Measurements from ENCODE around the gene CFAP61.

CFAP61 gene

DNA sequence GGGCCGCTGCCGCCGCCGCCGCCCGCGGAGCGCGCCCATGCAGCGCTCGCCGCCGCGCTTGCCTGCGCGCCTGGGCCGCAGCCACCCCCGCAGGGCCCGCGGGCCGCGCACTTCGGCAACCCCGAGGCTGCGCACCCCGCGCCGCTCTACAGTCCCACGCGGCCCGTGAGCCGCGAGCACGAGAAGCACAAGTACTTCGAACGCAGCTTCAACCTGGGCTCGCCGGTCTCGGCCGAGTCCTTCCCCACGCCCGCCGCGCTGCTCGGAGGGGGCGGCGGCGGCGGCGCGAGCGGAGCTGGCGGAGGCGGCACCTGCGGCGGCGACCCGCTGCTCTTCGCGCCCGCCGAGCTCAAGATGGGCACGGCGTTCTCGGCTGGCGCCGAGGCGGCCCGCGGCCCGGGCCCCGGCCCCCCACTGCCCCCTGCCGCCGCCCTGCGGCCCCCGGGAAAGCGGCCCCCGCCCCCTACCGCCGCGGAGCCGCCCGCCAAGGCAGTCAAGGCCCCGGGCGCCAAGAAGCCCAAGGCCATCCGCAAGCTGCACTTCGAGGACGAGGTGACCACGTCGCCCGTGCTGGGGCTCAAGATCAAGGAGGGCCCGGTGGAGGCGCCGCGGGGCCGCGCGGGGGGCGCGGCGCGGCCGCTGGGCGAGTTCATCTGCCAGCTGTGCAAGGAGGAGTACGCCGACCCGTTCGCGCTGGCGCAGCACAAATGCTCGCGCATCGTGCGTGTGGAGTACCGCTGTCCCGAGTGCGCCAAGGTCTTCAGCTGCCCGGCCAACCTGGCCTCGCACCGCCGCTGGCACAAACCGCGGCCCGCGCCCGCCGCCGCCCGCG lies 316.3 kb downstream of the CFAP61 start:
- no peak for DNase-seq

DNA sequence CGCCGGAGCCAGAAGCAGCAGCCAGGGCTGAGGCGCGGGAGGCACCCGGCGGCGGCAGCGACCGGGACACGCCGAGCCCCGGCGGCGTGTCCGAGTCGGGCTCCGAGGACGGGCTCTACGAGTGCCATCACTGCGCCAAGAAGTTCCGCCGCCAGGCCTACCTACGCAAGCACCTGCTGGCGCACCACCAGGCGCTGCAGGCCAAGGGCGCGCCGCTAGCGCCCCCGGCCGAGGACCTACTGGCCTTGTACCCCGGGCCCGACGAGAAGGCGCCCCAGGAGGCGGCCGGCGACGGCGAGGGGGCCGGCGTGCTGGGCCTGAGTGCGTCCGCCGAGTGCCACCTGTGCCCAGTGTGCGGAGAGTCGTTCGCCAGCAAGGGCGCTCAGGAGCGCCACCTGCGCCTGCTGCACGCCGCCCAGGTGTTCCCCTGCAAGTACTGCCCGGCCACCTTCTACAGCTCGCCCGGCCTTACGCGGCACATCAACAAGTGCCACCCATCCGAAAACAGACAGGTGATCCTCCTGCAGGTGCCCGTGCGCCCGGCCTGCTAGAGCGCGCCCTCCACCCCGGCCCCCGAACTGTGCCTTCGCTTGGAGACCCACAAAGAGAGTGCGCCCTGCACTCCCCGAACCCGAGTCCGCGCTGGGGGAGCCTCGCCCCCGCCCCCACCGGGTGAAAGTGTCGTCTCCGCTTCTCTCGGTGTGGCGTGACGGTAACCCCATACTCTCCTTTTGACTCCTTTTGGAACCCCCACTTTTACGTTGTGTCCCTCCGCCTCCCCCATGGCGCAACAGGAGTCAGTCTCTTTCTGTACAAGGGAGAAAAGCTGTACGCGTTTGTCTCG lies 317.1 kb downstream of the CFAP61 start:
- DNase-seq = no peak

DNA sequence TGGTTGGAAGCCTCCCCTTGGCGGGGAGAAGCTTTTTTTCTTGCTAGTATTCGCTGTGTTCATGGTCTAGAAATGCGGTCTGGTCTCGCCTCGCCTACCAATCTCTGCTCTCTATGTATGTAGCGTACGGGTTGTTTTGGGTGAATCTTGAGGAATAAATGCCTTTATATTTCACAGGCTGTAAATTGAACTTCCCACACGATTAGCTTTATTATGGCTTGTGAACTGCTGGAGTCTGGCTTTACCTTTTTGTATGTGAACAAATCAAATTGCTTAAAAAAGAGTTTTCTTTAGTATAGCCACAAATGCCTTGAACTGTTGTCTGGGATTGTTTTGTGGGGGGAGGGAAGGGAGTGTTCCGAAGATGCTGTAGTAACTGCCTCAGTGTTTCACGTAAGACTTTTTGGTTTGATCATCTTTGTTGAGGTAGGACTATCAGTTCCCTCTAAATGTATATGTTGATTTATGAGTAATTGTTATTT lies 317.8 kb downstream of the CFAP61 start:
- DNase-seq = no peak

DNA sequence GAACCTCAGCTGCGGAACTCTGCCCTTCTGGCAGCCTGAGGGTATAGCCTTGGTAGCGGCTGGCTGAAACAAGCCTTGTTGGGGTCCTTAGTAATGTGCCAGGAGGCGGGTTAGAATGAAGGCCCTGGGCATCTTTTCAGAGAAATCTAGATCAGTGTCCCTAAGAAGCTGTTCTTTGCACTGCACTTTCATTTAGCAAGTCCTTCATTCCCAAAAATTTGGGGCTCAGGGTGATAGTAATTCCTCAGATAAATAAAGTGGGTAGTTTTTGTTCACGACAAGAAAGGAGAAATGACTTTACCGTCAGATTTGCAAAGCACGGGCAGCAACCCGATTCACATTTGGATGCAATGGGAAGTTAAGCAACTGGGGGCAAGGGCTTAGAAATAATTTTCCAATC lies 318.8 kb downstream of the CFAP61 start:
- no peak for DNase-seq

DNA sequence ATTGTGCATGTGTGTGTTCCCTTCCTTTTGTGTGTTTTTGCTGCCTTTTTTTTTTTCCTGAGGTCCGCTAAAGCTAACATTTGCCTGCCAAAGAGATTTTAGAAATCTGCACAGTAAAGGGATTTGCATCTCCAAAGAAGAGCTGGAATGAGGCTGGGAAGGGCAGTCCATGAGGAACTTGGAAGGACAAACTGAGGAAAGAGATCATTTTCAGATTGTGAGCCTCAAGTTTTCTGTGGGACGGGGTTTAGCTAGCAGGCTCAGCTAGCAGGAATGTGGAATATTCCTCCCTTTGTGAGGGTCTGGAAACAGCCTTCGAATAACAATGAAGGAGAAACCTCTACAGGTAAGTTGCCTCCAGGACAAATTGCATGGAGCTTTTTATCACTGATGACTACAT lies 319.3 kb downstream of the CFAP61 start:
- no peak for DNase-seq

DNA sequence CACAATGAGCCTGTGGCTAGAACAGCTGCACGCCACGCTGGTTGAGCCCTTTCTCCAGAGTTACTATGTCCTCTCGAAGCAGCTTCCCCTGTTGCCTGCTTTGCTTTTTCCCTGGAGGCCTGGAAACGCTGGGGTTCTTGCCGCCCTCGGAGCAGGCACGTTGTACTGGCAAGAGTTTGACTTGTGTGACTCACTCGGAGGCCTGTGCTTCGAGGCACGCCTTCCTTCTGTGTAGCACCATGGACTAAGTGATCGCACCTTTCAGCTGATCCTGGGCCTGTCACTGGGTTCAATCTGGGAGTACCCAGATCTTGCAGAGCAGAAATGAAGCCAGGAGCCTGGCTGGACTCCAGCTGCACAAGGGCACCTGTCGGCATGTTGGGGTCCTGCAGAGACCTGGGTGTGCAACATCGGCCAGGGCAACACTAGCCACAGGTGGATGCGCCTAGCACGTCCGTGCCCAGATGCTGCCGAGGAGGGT lies 320.8 kb downstream of the CFAP61 start:
- DNase-seq = no peak

DNA sequence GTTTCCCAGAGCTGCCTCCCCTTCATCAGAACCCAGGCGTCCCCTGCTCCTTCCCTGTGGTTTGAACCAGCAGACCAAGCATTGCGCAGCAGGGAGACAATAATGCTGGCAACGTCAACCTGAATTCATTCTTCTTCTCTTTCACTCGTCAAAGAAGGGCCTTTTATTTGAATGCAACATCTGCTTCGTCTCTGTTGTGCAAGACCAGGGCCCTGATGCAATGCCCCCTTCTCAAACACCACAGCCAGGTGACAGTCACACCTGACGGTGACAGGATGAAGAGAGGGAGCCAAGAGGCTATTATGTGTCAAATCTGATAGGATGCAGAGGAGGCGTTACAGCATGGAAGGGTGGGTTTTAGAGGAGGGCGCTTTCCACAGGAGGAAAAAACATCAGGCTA lies 323.5 kb downstream of the CFAP61 start:
- no peak for DNase-seq

DNA sequence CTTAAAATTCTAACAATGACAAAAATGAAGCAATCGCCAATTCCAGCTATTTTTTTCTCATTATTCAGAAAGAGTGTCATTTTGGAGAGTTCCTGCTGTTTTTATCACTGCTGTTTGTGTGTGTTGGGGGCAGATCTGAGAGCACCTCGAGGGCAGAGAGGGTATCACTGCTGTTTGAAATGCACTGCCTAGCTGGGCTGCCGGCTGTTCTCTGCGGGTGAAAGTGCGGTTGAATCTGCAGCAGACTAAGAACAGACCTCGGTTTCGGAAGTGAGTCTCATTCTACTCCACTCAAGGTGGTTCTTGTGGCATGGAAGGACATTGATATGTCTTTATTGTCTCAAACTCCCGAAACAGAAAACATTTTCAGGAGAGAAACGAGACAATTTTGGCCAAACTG lies 333.9 kb downstream of the CFAP61 start:
- no peak for DNase-seq

DNA sequence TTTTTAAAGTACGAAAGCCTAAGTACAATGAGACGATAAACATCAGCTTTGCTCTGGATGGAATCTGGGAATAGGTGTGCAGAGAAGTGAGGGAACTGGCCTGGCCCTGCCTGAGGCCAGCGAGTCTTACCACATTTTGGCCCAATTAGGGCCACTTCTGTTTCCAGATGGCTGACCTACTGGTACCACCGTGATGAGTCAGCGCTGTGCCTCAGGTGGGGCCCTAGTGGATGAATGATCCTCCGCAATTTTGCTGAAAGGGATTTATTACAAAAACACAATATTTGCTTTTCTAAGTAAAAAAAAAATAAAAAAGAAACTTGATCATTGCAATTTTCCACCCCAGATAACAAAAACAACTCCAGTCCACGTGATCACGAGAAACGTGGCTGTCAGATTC lies 338.1 kb downstream of the CFAP61 start:
- DNase-seq = no peak

DNA sequence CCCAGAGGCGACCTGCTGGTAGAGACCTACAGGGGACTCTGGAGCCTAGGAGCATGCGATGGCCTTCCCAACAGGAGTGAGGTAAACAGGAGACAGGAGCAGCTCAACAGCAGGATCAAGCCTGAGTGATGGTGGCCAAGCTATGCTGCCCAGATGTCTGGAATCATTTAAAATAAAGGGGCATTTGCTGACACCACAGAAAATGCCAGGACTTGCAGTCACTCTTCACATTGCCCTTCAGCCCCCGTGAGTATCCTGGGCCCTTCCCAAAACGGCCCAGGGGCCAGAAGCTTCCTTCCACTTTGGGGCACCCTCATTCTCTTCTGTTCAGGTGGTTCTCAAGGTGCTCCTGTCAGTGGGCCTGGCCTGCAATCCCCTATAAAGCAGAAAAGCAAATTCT lies 338.8 kb downstream of the CFAP61 start:
- DNase-seq = no peak

DNA sequence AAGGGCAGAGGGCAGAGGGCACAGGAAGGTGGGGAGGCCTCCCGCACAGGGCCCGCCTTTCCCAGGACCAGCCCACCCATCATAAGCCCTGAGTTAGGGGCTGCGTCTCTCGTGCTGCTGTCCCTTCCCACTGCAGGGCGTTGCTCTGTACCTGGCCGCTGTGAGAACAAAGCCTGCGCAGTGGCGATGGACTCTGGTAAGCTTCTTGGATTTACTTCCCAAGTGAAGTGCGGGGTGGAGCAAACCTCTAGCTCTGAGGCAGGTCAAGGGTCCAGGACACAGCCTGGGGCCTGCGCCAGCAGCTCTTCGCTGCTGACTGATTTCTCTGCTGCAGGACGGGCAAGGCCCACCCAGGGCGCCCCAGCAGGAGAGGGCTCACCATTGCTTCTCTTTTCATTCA lies 339.4 kb downstream of the CFAP61 start:
- no peak for DNase-seq

DNA sequence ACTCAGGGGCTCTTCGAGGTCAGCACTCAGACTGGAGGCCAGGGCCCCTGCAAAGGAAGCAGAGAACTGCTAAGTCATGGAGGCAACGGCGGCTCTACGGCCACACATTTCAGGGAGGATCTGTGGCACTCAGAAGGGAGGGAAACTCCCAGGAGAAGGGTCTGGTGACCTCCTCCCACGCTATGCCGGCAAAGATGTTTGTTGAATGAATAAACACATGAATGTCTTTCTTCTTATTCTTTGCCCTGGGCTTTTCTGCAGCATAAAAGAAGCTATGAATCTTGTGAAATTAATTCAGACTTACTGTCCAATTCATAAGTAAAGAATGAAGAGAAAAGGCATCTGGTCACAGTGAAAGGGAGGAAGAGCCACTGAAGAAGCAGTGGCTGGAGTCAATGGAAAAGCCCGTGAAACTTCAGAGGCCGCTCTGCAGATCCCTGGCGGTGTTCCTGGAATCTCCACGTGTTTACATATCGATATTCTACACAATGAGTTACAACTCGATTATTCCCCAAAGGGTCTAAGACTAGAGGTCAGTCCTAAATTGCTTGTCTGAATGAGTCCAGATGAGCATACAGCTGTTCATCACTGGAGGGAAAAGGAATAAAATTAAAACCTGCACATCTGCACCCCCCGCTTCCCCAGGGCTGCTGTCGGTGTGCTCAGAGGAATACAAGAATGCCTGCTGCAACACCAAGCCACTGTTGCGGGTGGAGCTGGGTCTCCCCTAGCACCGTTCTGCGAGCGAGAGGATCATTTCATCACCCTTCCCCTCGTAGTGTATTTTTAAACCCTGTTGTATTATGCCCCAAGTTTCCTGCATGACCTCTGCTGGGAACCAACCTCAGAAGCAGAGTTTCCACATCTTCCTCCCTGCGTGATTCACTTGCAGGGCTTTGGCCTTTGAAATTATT lies 341.1 kb downstream of the CFAP61 start:
- no peak for DNase-seq

DNA sequence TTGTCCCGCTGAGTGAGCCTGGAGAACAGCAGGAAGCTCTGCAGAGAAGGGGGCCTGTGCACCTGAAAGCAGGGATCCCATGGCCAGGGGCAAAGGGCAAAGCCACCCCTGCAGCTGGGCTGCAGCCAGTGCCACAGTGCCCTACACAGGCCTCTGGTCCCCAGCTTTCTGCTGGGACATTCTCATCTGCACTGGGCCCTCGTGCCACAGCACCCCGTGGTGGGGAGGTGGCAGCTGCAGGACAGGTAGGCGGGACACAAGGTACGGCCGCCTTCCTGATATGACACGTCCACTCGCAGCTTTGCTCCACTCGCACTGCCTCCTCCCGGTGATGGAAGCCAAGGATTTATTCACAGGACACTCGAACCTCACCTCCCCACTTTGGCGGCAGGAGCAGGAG lies 342.8 kb downstream of the CFAP61 start:
- DNase-seq = no peak

DNA sequence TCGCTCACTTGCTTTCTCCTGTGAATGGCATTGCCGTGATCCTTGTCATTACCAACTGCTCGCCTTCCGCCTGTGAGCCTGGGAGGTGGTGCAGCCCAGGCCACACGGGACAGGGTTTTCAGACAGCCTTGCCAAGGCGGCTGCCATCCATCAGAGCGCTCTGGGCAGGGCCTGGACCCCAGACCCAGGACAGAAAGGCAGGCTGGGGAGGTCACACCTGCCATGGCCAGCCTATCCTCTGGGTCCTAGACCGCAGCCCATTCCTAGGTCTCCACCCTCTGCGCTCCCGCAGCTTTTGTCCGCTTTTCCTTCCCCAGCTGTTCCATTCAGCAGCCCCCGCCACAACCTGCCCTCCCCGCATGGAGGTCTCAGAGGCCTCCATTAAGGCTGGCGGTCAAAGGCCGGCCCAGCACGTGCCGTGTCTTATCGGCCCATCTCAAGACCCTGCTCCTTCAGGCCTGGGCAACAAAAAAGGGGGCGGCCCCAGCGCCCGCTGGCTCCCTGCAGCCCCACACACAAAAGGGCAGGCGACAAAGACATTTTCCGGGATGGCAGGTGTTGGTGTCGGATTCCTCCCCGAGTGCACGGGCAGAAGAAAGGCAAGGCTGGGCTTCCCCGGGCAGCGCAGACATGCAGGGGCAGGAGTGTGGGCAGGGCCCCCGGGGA lies 343.7 kb downstream of the CFAP61 start:
- no peak for DNase-seq

DNA sequence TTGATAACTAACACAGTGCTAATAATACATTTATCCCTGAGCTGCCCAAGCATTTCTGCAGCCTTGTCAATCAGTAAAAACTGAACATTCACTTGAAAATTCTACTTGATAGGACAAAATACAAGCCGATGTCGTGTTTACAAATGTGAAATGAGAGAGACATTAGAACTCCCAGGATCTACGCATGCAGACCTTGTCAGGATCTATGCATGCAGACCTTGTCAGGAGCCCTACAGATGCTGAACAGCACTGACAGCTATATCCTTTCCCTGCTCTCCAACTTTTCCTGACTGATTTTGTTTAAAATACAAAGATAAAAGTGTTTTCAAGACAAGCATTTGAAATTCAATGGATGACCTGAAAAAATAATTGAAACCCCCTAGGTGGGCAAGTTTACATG lies 344.5 kb downstream of the CFAP61 start:
- no peak for DNase-seq

DNA sequence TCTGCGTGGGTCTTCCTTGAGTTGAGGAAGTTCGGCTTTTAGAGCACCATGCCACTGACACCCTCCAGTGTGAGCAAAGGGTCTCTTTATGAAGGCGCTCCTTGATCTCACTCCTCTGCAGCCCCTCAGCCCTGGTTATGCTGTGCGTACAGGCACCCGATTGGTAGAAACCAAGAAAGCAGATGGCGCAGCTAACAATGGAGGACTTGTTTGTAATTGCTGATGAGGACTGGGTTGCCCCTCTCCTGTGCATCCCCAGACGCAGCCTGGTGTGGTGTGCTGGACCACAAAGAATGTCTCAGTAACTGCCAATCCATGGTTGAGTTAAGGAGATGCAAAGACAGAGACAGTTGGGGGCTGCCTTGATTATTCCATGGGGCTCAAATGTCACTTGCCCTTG lies 345.8 kb downstream of the CFAP61 start:
- DNase-seq = no peak

DNA sequence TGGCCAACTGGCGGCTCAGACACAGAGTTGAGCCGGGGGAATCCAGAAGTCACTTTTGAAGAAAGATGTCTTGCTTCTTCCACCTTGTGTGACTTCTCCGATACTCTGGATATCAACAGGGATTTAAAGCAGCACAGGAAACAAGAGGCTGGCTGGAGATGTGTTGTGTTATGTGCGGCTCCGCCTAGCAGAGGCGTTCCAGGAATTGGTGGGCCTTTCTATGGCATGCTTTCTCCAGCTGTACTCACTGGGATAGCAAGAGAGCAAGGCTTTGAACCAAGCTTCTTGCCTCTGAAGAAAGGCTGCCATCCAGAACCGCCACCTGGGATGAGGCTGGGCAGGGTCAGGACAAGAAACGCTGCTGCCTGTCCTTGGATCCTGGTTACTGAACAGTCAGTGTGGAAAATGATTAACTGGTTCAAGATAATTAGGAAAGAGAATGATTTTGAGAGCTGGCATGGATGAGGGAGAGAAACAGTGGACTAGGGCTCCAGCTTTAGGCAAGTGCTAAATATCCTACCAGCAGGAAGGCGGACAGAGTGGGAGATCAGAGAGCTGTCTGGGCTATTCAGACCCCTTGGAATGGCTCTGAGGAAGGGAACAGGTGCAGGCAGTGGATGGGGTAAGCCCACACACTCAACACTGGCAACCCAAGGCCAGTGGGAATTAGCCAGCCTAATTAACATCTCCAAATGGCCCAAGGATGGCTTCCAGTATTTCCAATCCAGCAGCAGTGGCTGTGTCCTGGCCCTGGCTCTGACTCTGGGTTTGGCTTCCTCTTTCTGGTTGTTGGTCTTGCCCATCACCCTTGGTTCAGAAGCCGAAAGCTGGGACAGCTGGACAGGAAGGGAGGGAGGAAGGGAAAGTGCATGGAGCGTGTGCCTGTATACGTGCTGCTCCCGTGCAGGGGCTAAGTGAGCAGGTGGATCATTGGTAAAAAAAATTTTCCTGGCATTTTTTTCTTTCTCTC lies 347.5 kb downstream of the CFAP61 start:
- no peak for DNase-seq

DNA sequence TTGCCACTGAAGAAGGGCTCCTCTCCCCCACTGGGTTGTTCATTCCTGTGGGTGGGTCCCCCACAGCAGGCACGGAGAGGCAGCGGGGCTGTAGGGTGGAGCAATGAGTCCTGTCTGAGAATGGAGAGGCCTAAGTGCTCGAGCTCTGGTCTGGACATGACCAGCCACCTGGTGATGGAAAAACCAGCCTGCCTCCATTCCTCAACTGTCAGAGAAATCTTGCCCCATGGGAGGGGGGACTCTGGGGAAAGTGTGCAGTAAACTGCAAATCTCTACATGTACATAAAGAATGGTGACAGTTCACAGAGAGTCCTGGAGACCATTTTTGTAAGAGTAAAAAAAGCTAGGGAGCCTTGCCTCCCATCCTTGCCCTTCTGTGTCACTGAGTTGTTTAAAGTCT lies 349.7 kb downstream of the CFAP61 start:
- no peak for DNase-seq

DNA sequence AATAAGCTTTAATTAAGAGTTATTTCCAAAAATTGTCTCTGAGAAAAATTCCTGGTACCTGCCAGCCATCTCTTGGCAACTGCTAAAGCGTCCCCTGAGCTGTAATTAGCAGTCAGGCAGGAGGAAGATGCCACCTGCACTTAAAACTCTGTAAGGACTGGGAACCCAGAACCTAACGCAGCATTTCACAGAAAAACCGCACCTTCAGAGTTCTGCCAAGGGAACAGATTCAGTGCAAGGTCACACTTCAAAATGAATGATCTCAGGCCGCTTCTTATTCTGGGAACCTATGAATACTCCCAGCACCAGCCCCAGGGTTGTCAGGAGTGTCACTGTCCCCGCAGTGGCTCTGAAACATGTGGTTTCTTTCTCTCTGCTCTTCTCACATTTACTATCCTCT lies 352.3 kb downstream of the CFAP61 start:
- no peak for DNase-seq

DNA sequence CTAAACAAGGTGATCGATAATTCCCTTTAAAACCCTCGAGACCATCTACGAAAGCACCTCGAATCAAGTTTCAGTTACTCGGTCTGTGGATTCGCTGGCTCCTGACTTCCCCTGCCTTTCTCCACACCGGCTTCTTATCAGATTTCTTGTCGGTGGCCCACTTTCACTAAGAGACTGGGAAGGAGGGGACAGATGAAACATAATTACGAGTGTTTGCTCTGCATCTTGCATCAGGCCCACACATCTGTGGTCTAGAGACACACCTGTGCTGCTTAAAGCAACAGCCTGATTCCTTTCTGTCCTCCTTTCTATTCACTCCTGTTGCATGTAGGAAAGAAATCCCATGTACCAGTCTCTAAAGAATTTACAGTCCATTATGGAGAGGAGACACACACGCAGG lies 353.3 kb downstream of the CFAP61 start:
- DNase-seq = no peak

DNA sequence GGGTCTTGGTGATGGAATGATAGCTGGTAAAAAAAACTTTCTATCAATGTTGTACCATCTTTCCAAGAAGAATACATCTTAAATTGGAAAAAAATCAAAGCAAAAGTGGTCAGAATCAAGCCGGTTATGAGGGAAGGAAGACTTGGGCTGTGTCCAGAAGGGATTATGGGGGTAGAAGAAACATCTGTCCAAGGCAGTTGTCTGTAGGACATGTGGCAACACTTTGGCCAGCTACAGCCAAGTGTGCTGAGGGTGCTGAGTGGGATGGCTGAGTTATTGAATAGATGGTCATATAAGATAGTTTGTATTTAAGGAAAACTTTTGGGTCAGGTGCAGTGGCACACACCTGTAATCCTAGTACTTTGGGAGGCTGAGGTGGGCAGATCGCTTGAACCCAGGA lies 354.0 kb downstream of the CFAP61 start:
- DNase-seq = no peak
